ENCODE data around the gene C19orf38. TPM values are rescaled to one million over a fixed set of nuclear protein-coding genes. Genes with fewer than 3 reads are reported as not detected.

The C19orf38 gene
- polyA plus RNA-seq, 4 donors: 1.9 to 2.4 (median 2.2) TPM

GRCh38 chr19:10895920-10896319, 47.7 kb downstream of the C19orf38 start:
- no peak for DNase-seq (ENCODE audit: low read depth in 4 of 4, low spot score in 2 of 4)

DNA sequence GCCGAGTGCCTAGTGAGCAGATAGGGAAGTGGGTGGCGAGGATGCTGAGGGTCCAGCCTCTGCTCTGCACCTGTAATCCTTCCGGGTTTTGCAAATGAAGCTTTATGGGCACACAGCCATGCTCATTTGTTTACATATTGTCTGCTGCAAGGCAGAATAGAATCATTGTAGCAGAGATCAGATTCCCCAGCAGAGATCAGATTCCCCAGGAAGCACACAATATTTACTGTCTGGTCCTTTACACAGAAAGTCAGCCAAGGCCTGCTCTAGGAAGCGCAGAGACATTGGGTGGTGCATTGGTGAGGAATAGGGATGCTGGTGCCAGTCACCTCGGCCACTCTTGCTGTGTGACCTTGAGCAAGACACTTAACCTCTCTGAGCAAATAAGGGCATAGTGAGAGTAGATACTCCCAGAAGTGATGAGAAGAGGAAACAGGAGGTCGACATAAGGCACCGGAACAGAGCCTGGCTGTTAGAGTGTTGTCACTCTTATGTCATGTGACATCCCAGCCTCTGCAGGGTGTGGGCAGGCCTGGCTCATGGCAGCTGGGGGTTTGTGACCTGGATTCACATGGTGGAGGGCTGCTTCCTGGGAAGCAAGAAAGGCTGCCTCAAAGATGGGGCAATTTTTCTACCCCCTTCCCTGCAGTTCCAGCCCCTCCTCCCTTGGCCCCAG, 48.8 kb downstream of the C19orf38 start:
- DNase-seq (ENCODE audit: low read depth in 4 of 4, low spot score in 2 of 4): no peak

DNA sequence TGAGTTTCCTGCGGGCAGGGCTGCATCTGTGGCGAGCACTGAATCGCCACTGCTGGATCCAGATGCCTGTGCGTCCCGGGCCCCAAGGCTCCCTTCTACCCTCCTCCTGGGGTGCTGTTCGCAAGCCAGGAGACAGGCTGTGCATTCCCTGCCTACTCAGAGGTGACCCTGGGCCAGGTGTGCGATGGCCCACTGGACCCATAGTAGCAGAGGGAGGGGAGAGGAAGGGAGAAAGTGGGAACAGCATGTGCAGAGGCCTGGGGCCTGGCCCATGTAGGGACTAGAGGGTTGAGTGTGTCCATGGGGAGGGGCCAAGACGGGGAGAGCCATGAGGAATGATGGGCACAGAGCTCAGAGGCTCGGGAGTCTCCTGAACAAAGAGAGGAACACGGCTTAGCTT, 50.4 kb downstream of the C19orf38 start:
- no peak for DNase-seq (ENCODE audit: low read depth in 4 of 4, low spot score in 2 of 4)

GRCh38 chr19:10899151-10899653, 51.0 kb downstream of the C19orf38 start:
- DNase-seq (ENCODE audit: low read depth in 4 of 4, low spot score in 2 of 4): no peak

DNA sequence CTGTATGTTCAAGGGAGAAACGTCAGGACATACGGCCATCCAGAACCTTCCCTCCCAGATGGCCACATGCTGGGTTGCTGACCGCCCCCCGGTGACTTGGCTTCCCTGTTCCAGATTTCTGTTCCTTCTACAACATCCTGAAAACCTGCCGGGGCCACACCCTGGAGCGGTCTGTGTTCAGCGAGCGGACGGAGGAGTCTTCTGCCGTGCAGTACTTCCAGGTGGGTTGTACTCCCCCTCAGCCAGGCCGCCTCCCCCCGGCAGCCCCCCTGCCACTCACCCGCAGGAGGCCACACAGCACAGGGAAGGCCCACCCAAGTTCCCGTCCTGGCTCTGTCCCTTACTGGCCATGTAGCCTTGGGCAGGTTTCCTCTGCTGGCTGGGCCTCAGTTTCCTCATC, 59.7 kb downstream of the C19orf38 start:
- DNase-seq (ENCODE audit: low read depth in 4 of 4, low spot score in 2 of 4): no peak

DNA sequence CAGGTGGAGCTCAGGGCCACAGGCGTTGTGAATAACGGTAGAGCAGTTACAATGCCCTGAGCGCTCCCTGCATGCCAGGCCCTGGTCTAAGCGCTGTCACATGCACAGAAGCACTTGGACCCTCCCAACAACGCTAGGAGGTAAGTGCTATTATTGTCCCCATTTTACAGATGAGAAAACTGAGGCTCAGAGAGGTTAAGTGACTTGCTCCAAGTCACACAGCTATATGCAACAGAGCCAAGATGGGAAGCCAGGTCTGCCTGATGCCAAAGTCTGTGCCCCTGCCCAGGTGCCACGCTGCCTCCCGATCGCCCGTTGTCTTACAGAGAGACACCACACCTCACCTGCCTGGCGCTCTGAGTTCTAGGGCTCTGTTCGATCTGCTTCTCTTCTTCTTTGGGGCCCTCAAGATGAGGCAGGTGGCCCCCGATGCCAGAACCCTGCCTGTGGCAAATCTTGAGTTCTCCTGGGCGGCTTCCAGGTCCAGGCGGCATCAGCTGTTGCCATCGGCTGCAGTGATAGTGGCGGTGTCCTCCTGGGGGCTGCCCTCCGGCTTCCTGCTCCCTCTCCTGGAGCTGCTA, 60.3 kb downstream of the C19orf38 start:
- no peak for DNase-seq (ENCODE audit: low read depth in 4 of 4, low spot score in 2 of 4)

DNA sequence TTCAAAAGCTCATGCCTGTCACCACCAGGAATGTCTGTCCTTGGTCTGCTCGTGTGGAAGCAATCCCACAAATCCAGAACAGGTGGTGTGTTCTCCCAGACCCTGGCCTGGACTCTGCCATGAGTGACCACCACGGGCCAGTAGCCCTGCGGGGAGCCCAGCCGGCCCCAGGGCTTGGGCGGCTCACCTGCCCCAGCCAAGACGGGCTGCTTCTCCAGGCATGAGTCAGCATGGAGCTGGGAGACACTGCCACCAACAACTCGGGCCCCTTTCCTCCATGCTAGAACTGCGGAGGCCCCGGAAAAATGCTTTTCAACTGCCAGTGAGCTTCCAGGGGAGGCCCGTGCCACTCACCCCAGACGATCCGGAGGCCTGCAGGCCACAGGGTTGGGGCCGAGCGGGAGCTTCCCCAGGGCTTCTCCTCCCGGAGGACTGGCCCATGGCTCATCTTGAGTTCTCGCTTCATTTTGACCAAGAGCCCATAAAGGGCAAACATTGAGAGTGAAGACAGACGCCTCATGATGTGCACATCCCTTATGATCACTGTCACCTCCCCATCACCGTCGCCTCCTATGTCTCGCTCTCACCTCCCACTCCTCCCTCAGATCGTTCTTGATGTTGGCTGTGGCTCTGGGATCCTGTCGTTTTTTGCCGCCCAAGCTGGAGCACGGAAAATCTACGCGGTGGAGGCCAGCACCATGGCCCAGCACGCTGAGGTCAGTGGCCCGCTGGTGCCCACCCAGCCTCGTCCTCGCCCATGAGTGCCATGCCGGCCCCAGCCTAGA, 63.6 kb downstream of the C19orf38 start:
- no peak for DNase-seq (ENCODE audit: low read depth in 4 of 4, low spot score in 2 of 4)

GRCh38 chr19:10912619-10913018, 64.4 kb downstream of the C19orf38 start:
- no peak for DNase-seq (ENCODE audit: low read depth in 4 of 4, low spot score in 2 of 4)

DNA sequence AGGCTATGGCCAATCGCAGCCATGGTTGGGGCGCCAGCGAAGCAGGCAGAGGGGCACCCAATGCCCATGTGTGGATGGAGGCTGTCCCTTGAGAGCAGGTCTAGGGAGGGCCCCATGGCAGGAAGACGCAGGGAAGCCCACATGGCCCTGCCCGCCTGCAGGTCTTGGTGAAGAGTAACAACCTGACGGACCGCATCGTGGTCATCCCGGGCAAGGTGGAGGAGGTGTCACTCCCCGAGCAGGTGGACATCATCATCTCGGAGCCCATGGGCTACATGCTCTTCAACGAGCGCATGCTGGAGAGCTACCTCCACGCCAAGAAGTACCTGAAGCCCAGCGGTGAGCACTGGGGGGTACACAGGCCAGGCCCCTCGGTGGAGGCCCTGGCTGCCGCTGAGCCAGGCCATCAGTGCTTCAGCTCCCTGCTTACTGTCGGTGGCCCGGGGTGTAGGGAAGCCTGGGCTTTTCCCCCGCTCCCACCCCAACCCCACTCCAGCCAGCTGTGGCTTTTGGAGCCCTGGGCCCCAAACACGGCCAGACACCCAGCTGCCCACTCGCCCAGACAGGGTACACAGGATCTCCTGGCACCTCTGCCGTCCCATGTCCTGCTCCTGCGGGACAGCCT, 65.6 kb downstream of the C19orf38 start:
- DNase-seq (ENCODE audit: low read depth in 4 of 4, low spot score in 2 of 4): no peak

DNA sequence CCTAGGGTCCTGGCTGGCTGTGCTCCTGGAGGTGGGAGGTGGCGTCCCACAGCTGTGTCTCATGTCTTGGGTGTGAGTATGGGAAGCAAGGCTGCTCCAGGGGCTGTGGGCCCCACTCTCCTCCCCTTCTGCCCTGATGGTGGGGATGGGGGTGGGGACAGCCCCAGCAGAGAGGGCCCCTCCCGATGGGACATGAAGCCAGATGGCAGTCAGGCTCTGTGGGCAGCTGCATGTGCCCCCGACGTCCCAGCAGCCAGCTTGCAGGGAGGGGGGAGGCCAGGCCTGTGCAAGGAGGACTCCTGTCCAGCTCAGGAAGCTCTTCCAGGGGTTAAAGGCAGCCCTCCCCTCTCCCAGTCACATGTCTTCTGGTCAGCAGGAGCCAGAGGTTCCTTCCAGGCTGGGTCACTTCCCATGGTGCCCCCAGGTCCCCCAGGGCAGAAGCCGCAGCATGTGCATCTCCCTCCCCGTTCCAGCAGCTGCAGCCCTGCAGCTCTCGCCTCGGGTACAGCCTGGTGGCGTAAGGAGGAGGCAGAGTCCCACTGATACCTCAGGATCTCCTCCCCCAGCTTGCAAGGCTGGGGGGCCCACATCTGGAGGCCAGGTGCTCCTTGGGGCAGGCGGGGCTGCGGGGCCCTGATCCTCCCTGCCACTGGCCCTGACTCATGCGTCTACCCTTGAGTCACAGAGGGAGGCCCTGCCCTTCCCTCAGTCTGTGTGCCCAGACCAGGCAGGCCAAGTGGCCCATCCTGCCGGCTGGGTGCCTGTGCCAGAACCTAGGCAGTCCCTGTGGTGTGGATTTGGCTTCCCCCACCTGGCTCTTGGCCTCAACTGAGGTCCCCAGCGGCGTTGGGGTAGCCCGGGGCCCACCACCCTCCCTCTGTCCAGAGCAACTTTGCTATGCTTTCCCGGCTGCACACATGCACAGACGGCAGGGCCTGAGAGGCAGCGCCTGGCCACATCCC, 67.2 kb downstream of the C19orf38 start:
- no peak for DNase-seq (ENCODE audit: low read depth in 4 of 4, low spot score in 2 of 4)

GRCh38 chr19:10916602-10917001, 68.4 kb downstream of the C19orf38 start:
- DNase-seq (ENCODE audit: low read depth in 4 of 4, low spot score in 2 of 4): no peak

GRCh38 chr19:10918359-10918758, 70.1 kb downstream of the C19orf38 start:
- DNase-seq (ENCODE audit: low read depth in 4 of 4, low spot score in 2 of 4): no peak

Other genes starting within 250 kb of the C19orf38 start
- 100 to 1,000 TPM; 181 to 206 (median 189) TPM for gene SLC44A2, start 222.9 kb upstream of the C19orf38 start, polyA plus RNA-seq (ENCODE audit: insufficient read length in 4 of 4)
- gene ILF3, start 194.1 kb upstream of the C19orf38 start, polyA plus RNA-seq (ENCODE audit: insufficient read length in 4 of 4): 100 to 1,000 TPM; 227 to 357 (median 306) TPM
- 10 to 100 TPM; 38.3 to 78.8 (median 65.4) TPM for gene QTRT1, start 147.0 kb upstream of the C19orf38 start, polyA plus RNA-seq (ENCODE audit: insufficient read length in 4 of 4)
- 100 to 1,000 TPM; 124 to 180 (median 138) TPM for gene DNM2, start 130.3 kb upstream of the C19orf38 start, polyA plus RNA-seq (ENCODE audit: insufficient read length in 4 of 4)
- 10 to 100 TPM; 52.3 to 80.3 (median 58.7) TPM for gene TMED1, start 12.2 kb upstream of the C19orf38 start, polyA plus RNA-seq (ENCODE audit: insufficient read length in 4 of 4)
- gene CARM1, start 23.1 kb downstream of the C19orf38 start, polyA plus RNA-seq (ENCODE audit: insufficient read length in 4 of 4): 10 to 100 TPM; 39.6 to 58.2 (median 51.2) TPM
- gene YIPF2, start 80.2 kb downstream of the C19orf38 start, polyA plus RNA-seq (ENCODE audit: insufficient read length in 4 of 4): 10 to 100 TPM; 37.7 to 60.1 (median 50.0) TPM
- gene TIMM29, start 80.4 kb downstream of the C19orf38 start, polyA plus RNA-seq (ENCODE audit: insufficient read length in 4 of 4): 10 to 100 TPM; 23.4 to 33.4 (median 33.2) TPM
- gene SMARCA4, start 112.6 kb downstream of the C19orf38 start, polyA plus RNA-seq (ENCODE audit: insufficient read length in 4 of 4): 100 to 1,000 TPM; 131 to 167 (median 163) TPM
- gene LDLR, start 241.0 kb downstream of the C19orf38 start, polyA plus RNA-seq (ENCODE audit: insufficient read length in 4 of 4): 10 to 100 TPM; 21.9 to 29.5 (median 24.7) TPM